Astrocyte of the cerebellum (primary cell): Measurements from ENCODE around the gene CCDC192.
"Not testable (repeated sequence)": the region's sequence is repeated elsewhere in the genome, so short reads cannot be mapped to it uniquely, and the experiment has no call there.

Experiments used
- DNase-seq: peaks from one replicate; pipeline ENCODE4 v3.0.0-alpha.2; 2011; ENCODE audit warnings: low read depth
- H3K4me3 ChIP-seq: 2 replicates; pipeline ENCODE4 v1.5.1; 2011; ENCODE audit warnings: mild to moderate bottlenecking, low read depth, low read length, moderate library complexity
- in situ Hi-C: cut with HindIII; loops from 2 replicates; pipeline ENCODE4 v1.10.0; 2017; ENCODE audit warnings: low sequenced_read_pairs
- TF ChIP-seq, protein P1 (sequence below): IDR thresholded peaks from 2 replicates; pipeline ENCODE4 v1.5.1; 2012; ENCODE audit warnings: low read length, low read depth, moderate library complexity, mild to moderate bottlenecking; ENCODE audit errors: missing control alignments

Gene CCDC192

DNA sequence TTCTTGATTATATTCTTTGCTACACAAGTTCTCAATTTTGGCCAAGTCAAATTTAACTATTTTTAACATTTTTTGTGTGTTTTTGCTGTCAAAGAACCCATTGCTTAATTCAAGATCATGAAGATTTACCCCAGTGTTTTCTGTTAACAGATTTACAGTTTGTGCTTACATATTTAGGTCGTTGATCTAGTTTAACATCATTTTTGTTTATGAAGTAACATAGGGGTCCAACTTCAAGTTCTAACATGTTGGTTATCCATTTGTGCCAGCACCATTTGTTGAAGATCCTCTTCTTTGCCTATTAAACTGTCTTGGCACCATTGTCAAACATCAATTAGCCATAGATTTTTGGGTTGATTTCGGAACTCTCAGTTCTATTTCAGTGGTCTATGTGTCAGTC, 71.0 kb downstream of the CCDC192 start:
- TF ChIP-seq, protein P1, sequence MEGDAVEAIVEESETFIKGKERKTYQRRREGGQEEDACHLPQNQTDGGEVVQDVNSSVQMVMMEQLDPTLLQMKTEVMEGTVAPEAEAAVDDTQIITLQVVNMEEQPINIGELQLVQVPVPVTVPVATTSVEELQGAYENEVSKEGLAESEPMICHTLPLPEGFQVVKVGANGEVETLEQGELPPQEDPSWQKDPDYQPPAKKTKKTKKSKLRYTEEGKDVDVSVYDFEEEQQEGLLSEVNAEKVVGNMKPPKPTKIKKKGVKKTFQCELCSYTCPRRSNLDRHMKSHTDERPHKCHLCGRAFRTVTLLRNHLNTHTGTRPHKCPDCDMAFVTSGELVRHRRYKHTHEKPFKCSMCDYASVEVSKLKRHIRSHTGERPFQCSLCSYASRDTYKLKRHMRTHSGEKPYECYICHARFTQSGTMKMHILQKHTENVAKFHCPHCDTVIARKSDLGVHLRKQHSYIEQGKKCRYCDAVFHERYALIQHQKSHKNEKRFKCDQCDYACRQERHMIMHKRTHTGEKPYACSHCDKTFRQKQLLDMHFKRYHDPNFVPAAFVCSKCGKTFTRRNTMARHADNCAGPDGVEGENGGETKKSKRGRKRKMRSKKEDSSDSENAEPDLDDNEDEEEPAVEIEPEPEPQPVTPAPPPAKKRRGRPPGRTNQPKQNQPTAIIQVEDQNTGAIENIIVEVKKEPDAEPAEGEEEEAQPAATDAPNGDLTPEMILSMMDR = no peak
- no peak overlapping the region for H3K4me3 ChIP-seq
- in situ Hi-C loops = no loop called here
- DNase-seq = no peak

DNA sequence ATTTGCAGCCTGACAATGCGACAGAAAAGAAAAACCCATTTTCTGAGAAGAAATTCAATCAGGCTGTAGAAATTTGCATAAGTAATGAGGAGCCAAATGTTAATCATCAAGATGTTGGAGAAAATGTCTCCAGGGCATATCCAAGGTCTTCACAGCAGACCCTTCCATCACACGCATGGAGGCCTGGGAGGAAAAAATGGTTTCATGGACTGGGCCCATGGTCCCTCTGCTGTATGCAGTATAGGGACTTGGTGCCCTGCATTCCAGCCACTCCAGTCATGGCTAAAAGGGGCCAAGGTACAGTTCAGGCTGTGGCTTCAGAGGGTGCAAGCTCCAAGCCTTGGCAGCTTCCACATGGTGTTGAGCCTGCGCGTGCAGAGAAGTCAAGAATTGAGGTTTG, 73.3 kb downstream of the CCDC192 start:
- TF ChIP-seq, protein P1 = no peak
- H3K4me3 ChIP-seq = no peak overlapping the region
- in situ Hi-C loops = no loop called here
- DNase-seq = no peak

DNA sequence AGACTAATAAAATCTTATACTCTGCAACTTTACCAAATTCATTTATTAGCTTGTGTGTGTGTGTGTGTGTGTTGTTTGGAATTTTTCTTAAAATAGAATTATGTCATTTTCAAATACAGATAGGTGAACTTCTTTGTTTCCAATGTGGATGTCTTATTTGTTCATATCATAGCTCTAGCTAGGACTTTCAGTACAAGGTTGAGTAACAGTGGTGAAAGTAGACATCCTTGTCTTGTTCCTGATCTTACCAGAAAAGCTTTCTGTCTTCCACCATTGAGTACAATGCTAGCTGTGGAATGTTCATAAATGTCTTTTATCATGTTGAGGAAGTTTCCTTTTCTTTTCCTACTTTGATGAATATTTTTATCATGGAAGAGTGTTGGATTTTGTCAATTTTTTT, 74.8 kb downstream of the CCDC192 start:
- DNase-seq = no peak
- TF ChIP-seq, protein P1 = no peak
- in situ Hi-C loops = no loop called here
- no peak overlapping the region for H3K4me3 ChIP-seq

DNA sequence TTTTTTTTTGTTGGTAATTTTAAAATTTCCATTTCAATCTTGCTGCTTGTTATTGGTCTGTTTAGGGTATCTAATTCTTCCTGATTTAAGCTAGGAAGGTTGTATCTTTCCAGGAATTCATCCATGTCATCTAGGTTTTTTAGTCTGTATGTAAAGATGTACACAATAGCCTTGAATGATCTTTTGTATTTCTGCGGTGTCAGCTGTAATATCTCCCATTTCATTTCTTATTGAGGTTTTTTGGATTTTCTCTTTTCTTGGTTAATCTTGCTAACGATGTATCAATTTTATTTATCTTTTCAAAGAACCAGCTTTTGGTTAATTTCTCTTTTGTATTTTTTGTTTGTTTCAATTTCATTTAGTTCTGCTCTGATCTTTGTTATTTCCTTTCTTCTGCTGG, 79.3 kb downstream of the CCDC192 start:
- DNase-seq, H3K4me3 ChIP-seq, in situ Hi-C loops: not testable (repeated sequence)

DNA sequence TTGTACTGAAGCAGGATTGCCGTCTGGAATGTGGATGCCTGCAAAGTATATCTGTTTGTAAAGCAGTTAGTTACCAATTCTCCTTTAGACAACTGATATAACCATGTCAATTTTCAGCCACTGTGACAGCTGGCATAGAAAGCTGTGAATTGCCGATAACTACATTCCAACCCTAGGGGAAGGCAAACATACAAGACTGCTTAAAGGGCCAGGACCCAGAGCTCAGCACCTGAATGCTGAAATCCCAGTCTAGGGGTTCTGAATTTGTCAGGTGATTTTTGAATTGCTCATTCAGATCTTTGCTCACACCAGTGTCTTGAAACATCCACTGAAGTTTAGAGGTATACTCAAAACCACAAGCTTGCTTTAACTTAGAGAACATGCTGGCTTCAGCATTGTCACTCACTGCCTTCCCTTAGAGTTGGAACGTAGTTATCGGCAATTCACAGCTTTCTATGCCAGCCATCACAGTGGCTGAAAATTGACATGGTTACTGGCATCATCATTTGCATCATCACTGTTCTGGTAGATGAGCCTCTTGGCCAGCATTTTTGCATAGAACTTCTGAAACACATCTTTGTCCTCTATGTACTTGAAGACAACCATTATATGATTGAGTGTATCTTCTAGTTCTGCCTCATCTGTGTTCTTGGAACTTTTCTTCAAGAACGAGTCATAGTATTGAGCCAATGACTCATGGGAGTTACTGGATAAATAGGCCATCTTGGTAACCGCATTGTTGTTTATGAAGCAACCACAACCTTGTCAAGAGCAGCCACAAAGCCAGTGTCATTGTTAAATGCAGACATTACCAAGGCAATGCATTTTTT, 82.1 kb downstream of the CCDC192 start:
- TF ChIP-seq, protein P1 = no peak
- in situ Hi-C loops = no loop called here
- DNase-seq = peak; percentile 91

DNA sequence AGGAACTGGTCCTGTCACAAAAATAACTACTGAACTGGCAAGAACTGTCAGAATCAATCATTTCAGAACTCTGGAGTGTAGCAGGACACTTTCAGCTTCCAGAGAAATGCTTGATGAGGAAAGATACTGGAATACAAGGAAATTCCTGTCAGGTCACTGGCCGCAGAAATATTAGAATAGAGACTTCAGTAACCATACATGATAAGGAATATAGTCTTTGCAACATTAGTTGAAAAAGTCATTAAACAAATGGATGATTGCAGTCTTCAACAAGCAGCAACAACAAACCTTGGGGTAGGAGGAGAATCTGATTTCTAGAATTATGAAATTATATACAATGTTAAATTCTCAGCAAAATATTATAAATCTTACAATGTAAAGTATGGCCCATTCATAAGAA, 88.2 kb downstream of the CCDC192 start:
- in situ Hi-C loops = no loop called here
- DNase-seq = no peak
- TF ChIP-seq, protein P1 = no peak
- H3K4me3 ChIP-seq = no peak overlapping the region

More for the DNA sequence above, 82.1 kb downstream of the CCDC192 start:
- no peak overlapping the region for H3K4me3 ChIP-seq

DNA sequence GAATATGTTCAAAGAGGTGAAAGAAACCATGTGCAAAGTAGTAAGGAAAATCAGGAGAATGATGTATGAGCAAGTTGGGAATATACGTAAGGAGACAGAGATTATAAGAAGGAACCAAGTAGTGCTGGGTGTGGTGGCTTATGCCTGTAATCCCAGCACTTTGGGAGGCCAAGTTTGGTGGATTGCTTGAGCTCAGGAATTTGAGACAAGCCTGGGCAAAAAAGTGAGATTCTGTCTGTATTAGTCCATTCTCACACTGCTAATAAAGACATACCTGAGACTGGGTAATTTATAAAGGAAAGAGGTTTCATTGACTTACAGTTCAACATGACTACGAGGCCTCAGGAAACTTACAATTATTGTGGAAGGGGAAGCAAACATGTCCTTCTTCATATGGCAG, 88.7 kb downstream of the CCDC192 start:
- DNase-seq, H3K4me3 ChIP-seq, in situ Hi-C loops: not testable (repeated sequence)
